ENCODE data around the gene ASB11.
A peak's percentile ranks its signal among the peaks of the same experiment; 100 is the strongest.

ASB11 gene

DNA sequence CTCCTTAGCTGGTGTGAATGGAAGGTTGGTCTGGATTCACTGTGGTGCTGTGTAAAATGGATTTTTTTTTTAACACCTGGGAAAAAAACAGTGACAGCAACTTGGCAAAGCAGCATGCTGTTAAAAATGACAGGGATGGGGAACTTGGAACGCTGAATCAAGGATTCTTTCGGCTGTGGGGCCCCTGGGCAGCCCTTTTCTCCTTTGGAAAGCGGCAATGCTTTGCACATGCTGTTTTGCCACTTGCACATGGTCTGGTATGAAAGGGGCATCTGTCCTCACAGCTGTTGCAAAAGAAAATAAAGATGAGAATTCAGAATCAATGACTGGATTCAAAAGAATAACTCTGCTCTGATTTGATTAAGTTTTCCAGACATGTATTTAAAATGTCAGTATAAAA lies 30.5 kb upstream of the ASB11 start:
- no peak overlapping the region for H3K27ac Mint-ChIP-seq
- no peaks in the 10 kb centered on the region for H3K36me3 Mint-ChIP-seq (ENCODE audit: low read depth)
- H3K4me3 Mint-ChIP-seq = no peak overlapping the region
- H3K9me3 Mint-ChIP-seq = no peaks in the 10 kb centered on the region
- peaks cover 16% of the 10 kb centered on the region for H3K4me1 Mint-ChIP-seq
- TF ChIP-seq, protein P1, sequence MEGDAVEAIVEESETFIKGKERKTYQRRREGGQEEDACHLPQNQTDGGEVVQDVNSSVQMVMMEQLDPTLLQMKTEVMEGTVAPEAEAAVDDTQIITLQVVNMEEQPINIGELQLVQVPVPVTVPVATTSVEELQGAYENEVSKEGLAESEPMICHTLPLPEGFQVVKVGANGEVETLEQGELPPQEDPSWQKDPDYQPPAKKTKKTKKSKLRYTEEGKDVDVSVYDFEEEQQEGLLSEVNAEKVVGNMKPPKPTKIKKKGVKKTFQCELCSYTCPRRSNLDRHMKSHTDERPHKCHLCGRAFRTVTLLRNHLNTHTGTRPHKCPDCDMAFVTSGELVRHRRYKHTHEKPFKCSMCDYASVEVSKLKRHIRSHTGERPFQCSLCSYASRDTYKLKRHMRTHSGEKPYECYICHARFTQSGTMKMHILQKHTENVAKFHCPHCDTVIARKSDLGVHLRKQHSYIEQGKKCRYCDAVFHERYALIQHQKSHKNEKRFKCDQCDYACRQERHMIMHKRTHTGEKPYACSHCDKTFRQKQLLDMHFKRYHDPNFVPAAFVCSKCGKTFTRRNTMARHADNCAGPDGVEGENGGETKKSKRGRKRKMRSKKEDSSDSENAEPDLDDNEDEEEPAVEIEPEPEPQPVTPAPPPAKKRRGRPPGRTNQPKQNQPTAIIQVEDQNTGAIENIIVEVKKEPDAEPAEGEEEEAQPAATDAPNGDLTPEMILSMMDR (IDR thresholded peaks at IDR 0.05; ENCODE audit: unreplicated experiment in 3 of 3) = no peak
- peaks cover 2% of the 10 kb centered on the region for H3K27me3 Mint-ChIP-seq (ENCODE audit: low read depth)

DNA sequence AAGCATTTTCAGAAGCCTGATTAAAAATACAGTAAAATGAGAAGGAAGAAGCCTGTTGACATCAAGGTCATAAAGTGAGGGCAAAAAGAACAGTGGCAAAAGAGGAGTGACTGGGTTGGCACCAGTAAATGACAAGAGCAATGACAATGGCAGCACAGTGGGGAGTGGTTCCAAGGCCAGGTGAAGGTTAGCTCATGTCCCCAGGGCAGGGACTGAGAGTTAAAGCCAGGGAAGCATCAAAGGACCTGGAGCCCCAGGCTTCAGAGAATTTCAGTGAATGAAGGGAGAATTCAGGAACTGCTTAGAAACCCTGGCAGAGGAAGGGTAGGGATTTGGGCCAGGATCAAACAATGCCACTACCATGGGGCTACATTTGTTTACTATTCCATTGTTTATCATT lies 28.7 kb upstream of the ASB11 start:
- peaks cover 4% of the 10 kb centered on the region for H3K4me1 Mint-ChIP-seq
- no peaks in the 10 kb centered on the region for H3K9me3 Mint-ChIP-seq
- peaks cover 11% of the 10 kb centered on the region for H3K27me3 Mint-ChIP-seq (ENCODE audit: low read depth)
- H3K36me3 Mint-ChIP-seq (ENCODE audit: low read depth) = no peaks in the 10 kb centered on the region
- no peak overlapping the region for H3K27ac Mint-ChIP-seq
- no peak overlapping the region for H3K4me3 Mint-ChIP-seq
- TF ChIP-seq, protein P1 (IDR thresholded peaks at IDR 0.05; ENCODE audit: unreplicated experiment in 3 of 3) = no peak

DNA sequence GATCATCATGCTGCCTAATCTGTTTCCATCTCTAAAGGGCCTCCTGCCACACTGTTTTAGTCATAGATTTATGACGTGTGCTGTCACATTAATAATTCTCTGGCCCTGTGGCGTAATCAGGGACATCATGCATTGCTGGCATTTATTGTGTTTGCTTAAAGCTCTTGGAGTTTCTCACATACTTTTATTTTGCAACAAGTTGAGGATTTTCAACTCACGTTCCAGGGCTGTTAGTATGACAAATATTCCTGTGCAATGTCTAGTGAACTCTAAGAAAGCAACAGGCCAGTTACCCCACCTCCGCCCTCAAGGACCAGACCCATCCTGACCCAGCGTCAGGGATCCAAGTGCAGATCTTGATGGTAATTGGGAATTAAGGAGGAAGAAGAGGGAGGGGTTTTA lies 27.6 kb upstream of the ASB11 start:
- Mint-ChIP-seq H3K36me3 (ENCODE audit: low read depth) (no peaks in the 10 kb centered on the region), H3K4me1 (no peaks in the 10 kb centered on the region), H3K27ac (no peak overlapping the region), H3K9me3 (no peaks in the 10 kb centered on the region), H3K27me3 (ENCODE audit: low read depth) (peaks cover 11% of the 10 kb centered on the region), H3K4me3 (no peak overlapping the region)
- TF ChIP-seq, protein P1 (IDR thresholded peaks at IDR 0.05; ENCODE audit: unreplicated experiment in 3 of 3) = no peak

DNA sequence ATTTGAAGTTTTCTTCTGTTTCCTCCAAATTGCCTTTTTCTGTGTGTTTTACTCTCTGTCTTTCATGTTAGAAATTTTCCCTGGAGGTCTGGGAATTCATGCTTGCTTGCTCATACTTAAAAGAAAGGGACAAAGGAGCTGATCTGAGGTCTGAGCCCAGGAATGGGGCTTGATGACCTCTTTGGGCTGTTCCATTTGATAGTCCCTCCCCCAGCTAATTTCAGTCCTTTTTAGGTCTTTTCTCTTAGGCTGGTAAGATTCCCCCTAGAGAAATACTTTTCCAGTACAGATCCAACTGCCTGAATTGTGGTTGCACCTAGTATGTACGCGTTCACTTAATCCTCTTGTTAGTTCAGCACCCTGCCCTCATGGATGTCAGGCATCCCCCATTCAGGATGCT lies 25.4 kb upstream of the ASB11 start:
- Mint-ChIP-seq H3K4me3 (no peak overlapping the region), H3K27ac (no peak overlapping the region), H3K4me1 (peaks cover 5% of the 10 kb centered on the region), H3K9me3 (no peaks in the 10 kb centered on the region), H3K36me3 (ENCODE audit: low read depth) (no peaks in the 10 kb centered on the region), H3K27me3 (ENCODE audit: low read depth) (peaks cover 11% of the 10 kb centered on the region)
- TF ChIP-seq, protein P1 (IDR thresholded peaks at IDR 0.05; ENCODE audit: unreplicated experiment in 3 of 3) = no peak

DNA sequence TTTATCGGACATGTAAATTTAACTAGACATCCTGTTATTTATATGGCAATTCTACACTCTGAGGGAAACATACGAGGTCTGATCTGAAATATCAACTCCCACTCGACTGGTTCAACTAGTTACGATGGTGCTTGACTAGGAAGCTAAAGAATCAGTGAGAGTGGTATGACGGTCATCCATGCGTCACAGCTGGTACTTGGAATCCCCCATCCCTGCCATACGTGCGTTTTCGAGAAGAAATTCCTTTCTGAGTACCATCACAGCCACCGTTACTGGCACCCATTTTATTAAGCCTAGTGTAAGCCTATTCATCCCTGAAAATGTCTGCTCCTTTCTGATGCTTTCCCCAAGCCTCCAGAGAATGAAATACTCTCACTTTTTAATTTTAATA lies 20.6 kb upstream of the ASB11 start:
- H3K9me3 Mint-ChIP-seq = no peaks in the 10 kb centered on the region

More for the DNA sequence above, 20.6 kb upstream of the ASB11 start:
- no peaks in the 10 kb centered on the region for H3K36me3 Mint-ChIP-seq (ENCODE audit: low read depth)
- TF ChIP-seq, protein P1 (IDR thresholded peaks at IDR 0.05; ENCODE audit: unreplicated experiment in 3 of 3) = no peak
- H3K27me3 Mint-ChIP-seq (ENCODE audit: low read depth) = peaks cover 9% of the 10 kb centered on the region
- H3K27ac Mint-ChIP-seq = peak overlapping the region; percentile 44 to 91 (median 65)
- H3K4me3 Mint-ChIP-seq = peak overlapping the region; percentile 91 to 94 (median 92)
- peaks cover 9% of the 10 kb centered on the region for H3K4me1 Mint-ChIP-seq

Measured in nephron (organoid).